ENCODE measurements around the gene FADS2.

Gene FADS2

GRCh38 chr11:61826930-61827570 lies 1.1 kb upstream of the FADS2 start:
- DNase-seq (ENCODE audit: low read depth), result no peak

- no peak for DNase-seq (ENCODE audit: low read depth)
Measured at GRCh38 chr11:61828379-61828628, 204 bp downstream of the FADS2 start.

- DNase-seq (ENCODE audit: low read depth), result no peak
Measured at GRCh38 chr11:61828629-61829407, 718 bp downstream of the FADS2 start.

- no peak for DNase-seq (ENCODE audit: low read depth)
Measured at GRCh38 chr11:61829806-61830205, 1.7 kb downstream of the FADS2 start.

GRCh38 chr11:61830237-61831105 lies 2.4 kb downstream of the FADS2 start:
- no peak for DNase-seq (ENCODE audit: low read depth)

GRCh38 chr11:61832207-61832606 lies 4.1 kb downstream of the FADS2 start:
- DNase-seq (ENCODE audit: low read depth), result no peak

GRCh38 chr11:61832754-61833153 lies 4.7 kb downstream of the FADS2 start:
- no peak for DNase-seq (ENCODE audit: low read depth)

- DNase-seq (ENCODE audit: low read depth), result no peak
Measured at GRCh38 chr11:61833471-61833870, 5.4 kb downstream of the FADS2 start.

- no peak for DNase-seq (ENCODE audit: low read depth)
Measured at GRCh38 chr11:61833926-61834277, 5.8 kb downstream of the FADS2 start.

- DNase-seq (ENCODE audit: low read depth), result no peak
Measured at GRCh38 chr11:61834278-61835048, 6.4 kb downstream of the FADS2 start.

GRCh38 chr11:61836193-61836592 lies 8.1 kb downstream of the FADS2 start:
- DNase-seq (ENCODE audit: low read depth), result no peak

- DNase-seq (ENCODE audit: low read depth), result no peak
Measured at GRCh38 chr11:61837411-61838005, 9.4 kb downstream of the FADS2 start.

- DNase-seq (ENCODE audit: low read depth), result no peak
Measured at GRCh38 chr11:61838501-61838900, 10.4 kb downstream of the FADS2 start.

- DNase-seq (ENCODE audit: low read depth), result no peak
Measured at GRCh38 chr11:61838921-61839320, 10.8 kb downstream of the FADS2 start.

- no peak for DNase-seq (ENCODE audit: low read depth)
Measured at GRCh38 chr11:61839742-61840141, 11.6 kb downstream of the FADS2 start.

GRCh38 chr11:61840371-61840770 lies 12.3 kb downstream of the FADS2 start:
- no peak for DNase-seq (ENCODE audit: low read depth)

- no peak for DNase-seq (ENCODE audit: low read depth)
Measured at GRCh38 chr11:61841636-61842527, 13.8 kb downstream of the FADS2 start.

- DNase-seq (ENCODE audit: low read depth), result no peak
Measured at GRCh38 chr11:61842528-61842820, 14.4 kb downstream of the FADS2 start.

- no peak for DNase-seq (ENCODE audit: low read depth)
Measured at GRCh38 chr11:61844909-61845565, 16.9 kb downstream of the FADS2 start.

- no peak for DNase-seq (ENCODE audit: low read depth)
Measured at GRCh38 chr11:61846362-61847020, 18.4 kb downstream of the FADS2 start.

Measured in non-pigmented ciliary epithelial cell (primary cell).